Stimulated activated CD8-positive, alpha-beta memory T cell treated with anti-CD3 and anti-CD28 coated beads, Interleukin-4, amount 100 ng/mL, for 4 hours (primary cell): ENCODE data around the gene ZNF26.

ENCODE experiments used
- DNase-seq, 2 donors: peaks; one replicate each; pipeline ENCODE4 v3.0.0-alpha.2; 2020; ENCODE audit warnings: low read depth in 2 of 2, low spot score in 1 of 2

Gene ZNF26

DNA sequence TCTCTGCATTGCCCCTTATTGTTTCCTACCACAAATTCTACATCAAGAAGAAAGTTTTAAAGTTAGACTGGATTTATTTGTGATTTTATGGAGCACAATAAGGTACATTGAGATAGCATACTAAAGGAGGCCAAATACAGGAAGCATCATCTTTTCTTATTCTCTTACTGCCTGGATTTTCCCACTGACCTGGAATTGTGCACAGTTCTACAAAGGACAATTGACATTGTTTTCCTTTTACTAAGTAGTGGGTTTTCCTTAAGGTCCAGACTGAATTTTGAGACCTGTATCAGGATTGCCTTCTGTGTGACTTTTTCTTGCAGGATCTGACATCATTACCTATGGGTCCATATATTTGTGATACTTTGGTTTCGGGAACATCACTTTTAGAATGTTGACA lies 75.8 kb downstream of the ZNF26 start:
- no peak for DNase-seq

DNA sequence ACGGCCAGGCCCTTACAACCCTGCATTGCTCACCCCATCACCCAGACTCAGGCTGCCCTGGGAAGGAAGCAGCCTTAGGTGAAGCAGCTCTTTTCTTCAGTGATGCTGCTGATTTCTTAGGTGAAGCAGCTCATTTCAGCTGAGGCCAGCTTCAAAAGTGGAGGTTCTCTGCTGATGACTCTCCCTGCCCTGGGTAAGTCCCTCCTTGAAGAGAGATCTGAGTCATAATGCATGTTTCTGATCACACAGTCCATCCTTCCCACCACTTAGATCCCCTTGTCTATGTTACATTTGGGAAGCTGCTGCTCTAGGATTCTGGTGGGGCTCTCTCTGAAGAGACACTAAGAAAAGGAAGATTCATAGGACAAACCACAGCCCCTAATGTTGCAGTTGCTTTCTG lies 77.4 kb downstream of the ZNF26 start:
- no peak for DNase-seq

DNA sequence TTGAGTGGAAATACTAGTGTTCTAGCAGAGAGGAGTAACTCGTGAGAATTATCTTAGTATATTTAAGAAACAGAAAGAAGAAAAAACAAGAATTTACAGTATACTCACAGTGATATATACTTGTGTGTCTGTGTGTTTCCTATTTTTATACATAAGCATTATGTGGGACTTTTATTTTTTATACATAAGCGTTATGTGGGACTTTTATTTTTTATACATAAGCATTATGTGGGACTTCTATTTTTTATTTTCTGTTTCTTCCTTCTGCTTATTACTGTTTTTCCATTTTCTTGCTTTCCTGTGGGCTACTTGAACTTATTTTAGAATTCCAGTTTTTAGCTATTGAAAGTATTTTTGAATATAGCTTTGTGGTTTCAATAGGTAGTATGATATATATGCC lies 87.7 kb downstream of the ZNF26 start:
- no peak for DNase-seq
